RWPE2 (cell line): Measurements from ENCODE around the gene UBASH3A.

Experiments used
- ATAC-seq: fragments of 200-7000 bp; cut with Tn5 transposase; 3 replicates; pipeline ENCODE4 v1.9.1; 2021; ENCODE audit warnings: low read depth
- DNase-seq: peaks from one replicate; pipeline ENCODE4 v3.0.0-alpha.2; 2020; ENCODE audit warnings: low spot score
- H3K27ac ChIP-seq: fragments of 450-650 bp; 2 replicates; pipeline ENCODE4 v1.5.1; 2017; ENCODE audit warnings: mild to moderate bottlenecking; ENCODE audit not compliant: poor library complexity, severe bottlenecking
- H3K27me3 ChIP-seq: fragments of 250-450 bp; sonication (Bioruptor Pico); 2 replicates; pipeline ENCODE4 v1.5.1; 2021; ENCODE audit warnings: mild to moderate bottlenecking, moderate library complexity; ENCODE audit not compliant: insufficient read depth, poor library complexity, severe bottlenecking
- H3K36me3 ChIP-seq: fragments of 250-450 bp; sonication (Bioruptor Pico); 2 replicates; pipeline ENCODE4 v1.5.1; 2020; ENCODE audit warnings: low read depth, mild to moderate bottlenecking, moderate library complexity
- H3K4me1 ChIP-seq: fragments of 250-450 bp; sonication (Bioruptor Pico); 2 replicates; pipeline ENCODE4 v1.5.1; 2021; ENCODE audit warnings: mild to moderate bottlenecking, moderate library complexity; ENCODE audit not compliant: insufficient read depth, poor library complexity, severe bottlenecking
- H3K4me3 ChIP-seq: fragments of 250-450 bp; sonication (Bioruptor Pico); 2 replicates; pipeline ENCODE4 v1.5.1; 2021; ENCODE audit warnings: mild to moderate bottlenecking, moderate library complexity; ENCODE audit not compliant: severe bottlenecking
- H3K9me3 ChIP-seq: fragments of 250-450 bp; sonication (Bioruptor Pico); 2 replicates; pipeline ENCODE4 v1.5.1; 2021; ENCODE audit warnings: mild to moderate bottlenecking, moderate library complexity; ENCODE audit not compliant: severe bottlenecking
- TF ChIP-seq, protein P1 (sequence below): fragments of 450-650 bp; IDR thresholded peaks from one replicate; pipeline ENCODE4 v1.5.1; 2017; ENCODE audit warnings: mild to moderate bottlenecking, moderate library complexity; ENCODE audit not compliant: poor library complexity, severe bottlenecking

UBASH3A gene

GRCh38 chr21:42376338-42376982, 27.2 kb upstream of the UBASH3A start:
- H3K27ac ChIP-seq = no peak overlapping the region
- no peak overlapping the region for H3K4me3 ChIP-seq
- H3K4me1 ChIP-seq = no peaks in the 10 kb centered on the region
- ATAC-seq (no peak), DNase-seq (no peak)
- no peaks in the 10 kb centered on the region for H3K9me3 ChIP-seq
- H3K27me3 ChIP-seq = no peaks in the 10 kb centered on the region
- TF ChIP-seq, protein P1, sequence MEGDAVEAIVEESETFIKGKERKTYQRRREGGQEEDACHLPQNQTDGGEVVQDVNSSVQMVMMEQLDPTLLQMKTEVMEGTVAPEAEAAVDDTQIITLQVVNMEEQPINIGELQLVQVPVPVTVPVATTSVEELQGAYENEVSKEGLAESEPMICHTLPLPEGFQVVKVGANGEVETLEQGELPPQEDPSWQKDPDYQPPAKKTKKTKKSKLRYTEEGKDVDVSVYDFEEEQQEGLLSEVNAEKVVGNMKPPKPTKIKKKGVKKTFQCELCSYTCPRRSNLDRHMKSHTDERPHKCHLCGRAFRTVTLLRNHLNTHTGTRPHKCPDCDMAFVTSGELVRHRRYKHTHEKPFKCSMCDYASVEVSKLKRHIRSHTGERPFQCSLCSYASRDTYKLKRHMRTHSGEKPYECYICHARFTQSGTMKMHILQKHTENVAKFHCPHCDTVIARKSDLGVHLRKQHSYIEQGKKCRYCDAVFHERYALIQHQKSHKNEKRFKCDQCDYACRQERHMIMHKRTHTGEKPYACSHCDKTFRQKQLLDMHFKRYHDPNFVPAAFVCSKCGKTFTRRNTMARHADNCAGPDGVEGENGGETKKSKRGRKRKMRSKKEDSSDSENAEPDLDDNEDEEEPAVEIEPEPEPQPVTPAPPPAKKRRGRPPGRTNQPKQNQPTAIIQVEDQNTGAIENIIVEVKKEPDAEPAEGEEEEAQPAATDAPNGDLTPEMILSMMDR = no peak
- H3K36me3 ChIP-seq = no peaks in the 10 kb centered on the region

- Histone ChIP-seq H3K27me3 (no peaks in the 10 kb centered on the region), H3K9me3 (no peaks in the 10 kb centered on the region), H3K36me3 (no peaks in the 10 kb centered on the region), H3K4me1 (no peaks in the 10 kb centered on the region), H3K27ac (no peak overlapping the region), H3K4me3 (no peak overlapping the region)
- ATAC-seq (no peak), DNase-seq (no peak)
- TF ChIP-seq, protein P1 = no peak
Measured at GRCh38 chr21:42377211-42377950, 26.3 kb upstream of the UBASH3A start.

DNA sequence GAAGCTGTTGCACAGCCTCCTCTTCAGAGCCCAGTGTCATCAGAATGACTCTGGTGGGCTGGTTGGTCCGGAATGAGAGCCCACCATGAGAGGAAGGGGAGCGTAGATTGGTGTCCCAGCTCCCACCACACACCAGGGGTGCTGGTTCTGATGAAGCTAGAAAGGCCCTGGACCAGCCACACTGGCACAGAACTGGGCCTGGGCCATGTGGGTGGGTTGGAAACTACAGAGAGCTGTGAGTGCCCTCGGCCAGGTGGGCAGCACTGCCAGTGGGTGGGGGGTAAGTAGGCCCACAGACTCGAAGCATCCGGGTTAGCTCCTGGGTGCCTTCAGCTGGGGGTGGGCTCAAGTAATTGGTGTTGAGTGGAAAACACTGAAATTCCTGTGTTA, 25.8 kb upstream of the UBASH3A start:
- no peaks in the 10 kb centered on the region for H3K4me1 ChIP-seq
- TF ChIP-seq, protein P1 = no peak
- no peak for ATAC-seq

GRCh38 chr21:42378418-42378817, 25.3 kb upstream of the UBASH3A start:
- Histone ChIP-seq H3K9me3 (no peaks in the 10 kb centered on the region), H3K36me3 (no peaks in the 10 kb centered on the region), H3K4me1 (no peaks in the 10 kb centered on the region), H3K4me3 (no peak overlapping the region), H3K27me3 (no peaks in the 10 kb centered on the region), H3K27ac (no peak overlapping the region)
- TF ChIP-seq, protein P1 = no peak
- ATAC-seq (no peak), DNase-seq (no peak)

More for the DNA sequence above, 25.8 kb upstream of the UBASH3A start:
- Histone ChIP-seq H3K27ac (no peak overlapping the region), H3K4me3 (no peak overlapping the region), H3K36me3 (no peaks in the 10 kb centered on the region), H3K9me3 (no peaks in the 10 kb centered on the region), H3K27me3 (no peaks in the 10 kb centered on the region)
- DNase-seq = no peak
